ENCODE data around the gene AP2B1. TPM values are rescaled to one million over a fixed set of nuclear protein-coding genes. Genes with fewer than 3 reads are reported as not detected.

AP2B1 gene
- polyA plus RNA-seq, 1 donor (not counting 4 experiments of a cell fraction or from before 2014, with no cell fraction given), result 189 TPM

- Histone ChIP-seq H3K4me1 (ENCODE audit: control insufficient read depth, extremely low read depth, insufficient read depth, low read length) (no peaks in the 10 kb centered on the region), H3K9me1 (ENCODE audit: control insufficient read depth, extremely low read depth, insufficient read depth, low read length) (no peaks in the 10 kb centered on the region), H2AFZ (ENCODE audit: control insufficient read depth, low read length) (no peak overlapping the region), H3K4me3 (ENCODE audit: control insufficient read depth in 2 of 3, extremely low read depth in 1 of 3, insufficient read depth in 2 of 3, low read depth in 1 of 3, low read length in 3 of 3) (no peak overlapping the region), H4K20me1 (ENCODE audit: control insufficient read depth, extremely low read depth, insufficient read depth, low read length) (peaks cover 2% of the 10 kb centered on the region), H3K9me3 (ENCODE audit: control insufficient read depth, low read depth, low read length) (no peaks in the 10 kb centered on the region), H3K79me2 (ENCODE audit: control insufficient read depth, insufficient read depth, low read length) (peaks cover 15% of the 10 kb centered on the region), H3K9ac (ENCODE audit: control insufficient read depth, extremely low read depth, insufficient read depth, low read length) (no peak overlapping the region), H3K36me3 (ENCODE audit: control insufficient read depth in 2 of 2, extremely low read depth in 1 of 2, insufficient read depth in 2 of 2, low read length in 2 of 2) (peaks cover 9% of the 10 kb centered on the region in 2 experiments), H3K27me3 (ENCODE audit: control insufficient read depth, extremely low read depth, insufficient read depth, low read length) (no peaks in the 10 kb centered on the region), H3K27ac (ENCODE audit: control insufficient read depth, insufficient read depth, low read length) (no peak overlapping the region), H3K4me2 (ENCODE audit: control insufficient read depth, extremely low read depth, insufficient read depth, low read depth, low read length) (no peak overlapping the region)
- TF ChIP-seq CTCF (optimal IDR thresholded peaks at IDR 0.05 in 1 of 3, IDR thresholded peaks at IDR 0.05 in 1 of 3, conservative IDR thresholded peaks at IDR 0.05 in 1 of 3; ENCODE audit: extremely low read depth in 1 of 3, insufficient read depth in 2 of 3, low read length in 3 of 3) (no peak), EZH2 (IDR thresholded peaks at IDR 0.05; ENCODE audit: low read length) (no peak)
- no peak for DNase-seq (ENCODE audit: low read depth, low spot score)
- FAIRE-seq, result no peak
- dilution Hi-C loops (cut with MboI; ENCODE audit: extremely low pct_ligation_motif_present, low sequenced_read_pairs), result no loop called here
Observed at GRCh38 chr17:35651467-35651866, 64.3 kb downstream of the AP2B1 start.

- H3K4me3 ChIP-seq (ENCODE audit: control insufficient read depth in 2 of 3, extremely low read depth in 1 of 3, insufficient read depth in 2 of 3, low read depth in 1 of 3, low read length in 3 of 3), result no peak overlapping the region
- H4K20me1 ChIP-seq (ENCODE audit: control insufficient read depth, extremely low read depth, insufficient read depth, low read length), result peaks cover 2% of the 10 kb centered on the region
- no peaks in the 10 kb centered on the region for H3K27me3 ChIP-seq (ENCODE audit: control insufficient read depth, extremely low read depth, insufficient read depth, low read length)
- DNase-seq (ENCODE audit: low read depth, low spot score) (no peak), FAIRE-seq (no peak)
- peaks cover 15% of the 10 kb centered on the region for H3K79me2 ChIP-seq (ENCODE audit: control insufficient read depth, insufficient read depth, low read length)
- no peaks in the 10 kb centered on the region for H3K9me3 ChIP-seq (ENCODE audit: control insufficient read depth, low read depth, low read length)
- dilution Hi-C loops (cut with MboI; ENCODE audit: extremely low pct_ligation_motif_present, low sequenced_read_pairs), result no loop called here
- H3K27ac ChIP-seq (ENCODE audit: control insufficient read depth, insufficient read depth, low read length), result no peak overlapping the region
- no peaks in the 10 kb centered on the region for H3K9me1 ChIP-seq (ENCODE audit: control insufficient read depth, extremely low read depth, insufficient read depth, low read length)
- no peaks in the 10 kb centered on the region for H3K4me1 ChIP-seq (ENCODE audit: control insufficient read depth, extremely low read depth, insufficient read depth, low read length)
- H3K9ac ChIP-seq (ENCODE audit: control insufficient read depth, extremely low read depth, insufficient read depth, low read length), result no peak overlapping the region
- no peak overlapping the region for H3K4me2 ChIP-seq (ENCODE audit: control insufficient read depth, extremely low read depth, insufficient read depth, low read depth, low read length)
- peaks cover 14 to 15% of the 10 kb centered on the region in 2 experiments for H3K36me3 ChIP-seq (ENCODE audit: control insufficient read depth in 2 of 2, extremely low read depth in 1 of 2, insufficient read depth in 2 of 2, low read length in 2 of 2)
- no peak for TF ChIP-seq EZH2 (IDR thresholded peaks at IDR 0.05; ENCODE audit: low read length)
- TF ChIP-seq CTCF (optimal IDR thresholded peaks at IDR 0.05 in 1 of 3, IDR thresholded peaks at IDR 0.05 in 1 of 3, conservative IDR thresholded peaks at IDR 0.05 in 1 of 3; ENCODE audit: extremely low read depth in 1 of 3, insufficient read depth in 2 of 3, low read length in 3 of 3), result no peak
- H2AFZ ChIP-seq (ENCODE audit: control insufficient read depth, low read length), result no peak overlapping the region
Observed at GRCh38 chr17:35653619-35654361, 66.7 kb downstream of the AP2B1 start.
